RWPE2 (cell line): ENCODE measurements around the gene MITF.

Experiments
- ATAC-seq: fragments of 200-7000 bp; cut with Tn5 transposase; 3 replicates; pipeline ENCODE4 v1.9.1; 2021; ENCODE audit warnings: low read depth
- DNase-seq: peaks from one replicate; pipeline ENCODE4 v3.0.0-alpha.2; 2020; ENCODE audit warnings: low spot score
- H3K27ac ChIP-seq: fragments of 450-650 bp; 2 replicates; pipeline ENCODE4 v1.5.1; 2017; ENCODE audit warnings: mild to moderate bottlenecking; ENCODE audit not compliant: poor library complexity, severe bottlenecking
- H3K27me3 ChIP-seq: fragments of 250-450 bp; sonication (Bioruptor Pico); 2 replicates; pipeline ENCODE4 v1.5.1; 2021; ENCODE audit warnings: mild to moderate bottlenecking, moderate library complexity; ENCODE audit not compliant: insufficient read depth, poor library complexity, severe bottlenecking
- H3K36me3 ChIP-seq: fragments of 250-450 bp; sonication (Bioruptor Pico); 2 replicates; pipeline ENCODE4 v1.5.1; 2020; ENCODE audit warnings: low read depth, mild to moderate bottlenecking, moderate library complexity
- H3K4me1 ChIP-seq: fragments of 250-450 bp; sonication (Bioruptor Pico); 2 replicates; pipeline ENCODE4 v1.5.1; 2021; ENCODE audit warnings: mild to moderate bottlenecking, moderate library complexity; ENCODE audit not compliant: insufficient read depth, poor library complexity, severe bottlenecking
- H3K4me3 ChIP-seq: fragments of 250-450 bp; sonication (Bioruptor Pico); 2 replicates; pipeline ENCODE4 v1.5.1; 2021; ENCODE audit warnings: mild to moderate bottlenecking, moderate library complexity; ENCODE audit not compliant: severe bottlenecking
- H3K9me3 ChIP-seq: fragments of 250-450 bp; sonication (Bioruptor Pico); 2 replicates; pipeline ENCODE4 v1.5.1; 2021; ENCODE audit warnings: mild to moderate bottlenecking, moderate library complexity; ENCODE audit not compliant: severe bottlenecking
- TF ChIP-seq, protein P1 (sequence below): fragments of 450-650 bp; IDR thresholded peaks from one replicate; pipeline ENCODE4 v1.5.1; 2017; ENCODE audit warnings: mild to moderate bottlenecking, moderate library complexity; ENCODE audit not compliant: poor library complexity, severe bottlenecking

MITF gene

DNA sequence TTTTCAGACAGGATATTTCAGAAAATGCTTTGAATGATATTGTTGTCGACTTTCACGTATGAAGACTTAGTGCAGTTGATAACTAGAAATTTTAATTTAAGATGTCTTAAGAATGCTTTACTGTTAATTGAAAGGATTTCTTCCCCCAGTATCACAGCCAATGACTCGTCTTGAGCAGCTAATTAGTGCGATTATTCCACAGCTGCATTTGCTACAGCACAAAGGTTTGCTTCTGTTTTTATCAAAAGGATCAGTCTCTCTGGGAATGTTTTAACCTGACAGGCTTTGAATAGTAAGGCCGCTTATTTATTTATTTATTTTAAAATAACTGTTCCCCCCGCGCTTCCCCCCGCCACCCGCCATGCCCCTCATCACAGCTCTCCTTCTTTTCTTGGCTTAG lies 136.8 kb downstream of the MITF start:
- TF ChIP-seq, protein P1, sequence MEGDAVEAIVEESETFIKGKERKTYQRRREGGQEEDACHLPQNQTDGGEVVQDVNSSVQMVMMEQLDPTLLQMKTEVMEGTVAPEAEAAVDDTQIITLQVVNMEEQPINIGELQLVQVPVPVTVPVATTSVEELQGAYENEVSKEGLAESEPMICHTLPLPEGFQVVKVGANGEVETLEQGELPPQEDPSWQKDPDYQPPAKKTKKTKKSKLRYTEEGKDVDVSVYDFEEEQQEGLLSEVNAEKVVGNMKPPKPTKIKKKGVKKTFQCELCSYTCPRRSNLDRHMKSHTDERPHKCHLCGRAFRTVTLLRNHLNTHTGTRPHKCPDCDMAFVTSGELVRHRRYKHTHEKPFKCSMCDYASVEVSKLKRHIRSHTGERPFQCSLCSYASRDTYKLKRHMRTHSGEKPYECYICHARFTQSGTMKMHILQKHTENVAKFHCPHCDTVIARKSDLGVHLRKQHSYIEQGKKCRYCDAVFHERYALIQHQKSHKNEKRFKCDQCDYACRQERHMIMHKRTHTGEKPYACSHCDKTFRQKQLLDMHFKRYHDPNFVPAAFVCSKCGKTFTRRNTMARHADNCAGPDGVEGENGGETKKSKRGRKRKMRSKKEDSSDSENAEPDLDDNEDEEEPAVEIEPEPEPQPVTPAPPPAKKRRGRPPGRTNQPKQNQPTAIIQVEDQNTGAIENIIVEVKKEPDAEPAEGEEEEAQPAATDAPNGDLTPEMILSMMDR: no peak
- no peak for ATAC-seq

GRCh38 chr3:69878254-69878653 lies 139.0 kb downstream of the MITF start:
- TF ChIP-seq, protein P1: no peak
- Histone ChIP-seq H3K4me1 (no peaks in the 10 kb centered on the region), H3K9me3 (no peaks in the 10 kb centered on the region), H3K4me3 (no peak overlapping the region), H3K27ac (no peak overlapping the region), H3K27me3 (no peaks in the 10 kb centered on the region), H3K36me3 (no peaks in the 10 kb centered on the region)
- no peak for DNase-seq
- ATAC-seq: no peak

More for the DNA sequence above, 136.8 kb downstream of the MITF start:
- Histone ChIP-seq H3K9me3 (no peaks in the 10 kb centered on the region), H3K4me3 (no peak overlapping the region), H3K27ac (no peak overlapping the region), H3K36me3 (no peaks in the 10 kb centered on the region), H3K27me3 (no peaks in the 10 kb centered on the region), H3K4me1 (no peaks in the 10 kb centered on the region)
- DNase-seq: no peak

DNA sequence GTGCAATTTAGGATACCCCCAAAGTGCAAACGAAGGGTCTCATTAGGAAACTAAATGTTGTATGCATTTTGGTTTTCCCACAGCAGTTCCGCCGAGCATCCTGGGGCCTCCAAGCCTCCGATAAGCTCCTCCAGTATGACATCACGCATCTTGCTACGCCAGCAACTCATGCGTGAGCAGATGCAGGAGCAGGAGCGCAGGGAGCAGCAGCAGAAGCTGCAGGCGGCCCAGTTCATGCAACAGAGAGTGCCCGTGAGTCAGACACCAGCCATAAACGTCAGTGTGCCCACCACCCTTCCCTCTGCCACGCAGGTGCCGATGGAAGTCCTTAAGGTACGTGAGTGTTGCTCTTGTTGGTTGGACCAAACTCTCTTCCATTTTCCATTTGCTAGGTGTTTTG lies 139.8 kb downstream of the MITF start:
- H3K4me1 ChIP-seq: no peaks in the 10 kb centered on the region
- no peak overlapping the region for H3K4me3 ChIP-seq
- H3K9me3 ChIP-seq: no peaks in the 10 kb centered on the region
- TF ChIP-seq, protein P1: no peak
- DNase-seq (no peak), ATAC-seq (no peak)
- no peaks in the 10 kb centered on the region for H3K36me3 ChIP-seq
- no peaks in the 10 kb centered on the region for H3K27me3 ChIP-seq
- H3K27ac ChIP-seq: no peak overlapping the region

DNA sequence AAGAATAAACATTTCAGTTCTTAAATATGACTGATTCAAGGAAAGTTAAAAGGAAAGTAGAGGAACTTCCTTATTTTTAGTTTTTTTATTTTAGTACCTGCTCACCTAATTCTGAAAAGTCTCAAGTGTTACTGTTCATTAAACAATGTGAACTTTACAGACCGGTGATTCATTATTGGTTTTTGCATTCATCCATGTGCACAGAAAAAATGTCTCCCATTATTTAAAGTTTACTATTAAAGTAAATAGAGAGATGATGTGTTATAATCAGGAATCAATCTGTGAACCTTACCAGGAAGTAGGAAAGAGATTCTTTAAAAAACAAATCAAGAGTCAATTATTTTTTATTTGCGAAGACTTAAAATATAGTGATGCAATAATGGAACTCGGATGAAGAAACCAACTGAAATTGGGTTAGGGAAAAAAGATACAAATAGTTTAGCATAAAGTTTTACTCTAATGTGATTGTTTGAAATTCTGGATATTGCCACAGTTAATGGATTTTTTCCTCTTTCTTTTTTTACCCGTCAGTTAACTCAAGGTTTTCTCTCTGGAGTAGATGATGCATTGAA lies 140.9 kb downstream of the MITF start:
- ATAC-seq: no peak
- Histone ChIP-seq H3K9me3 (no peaks in the 10 kb centered on the region), H3K27ac (no peak overlapping the region), H3K27me3 (no peaks in the 10 kb centered on the region), H3K4me1 (no peaks in the 10 kb centered on the region), H3K36me3 (no peaks in the 10 kb centered on the region), H3K4me3 (no peak overlapping the region)
- TF ChIP-seq, protein P1: no peak
- DNase-seq: no peak

- Histone ChIP-seq H3K9me3 (no peaks in the 10 kb centered on the region), H3K27me3 (no peaks in the 10 kb centered on the region), H3K36me3 (no peaks in the 10 kb centered on the region), H3K27ac (no peak overlapping the region), H3K4me3 (no peak overlapping the region), H3K4me1 (no peaks in the 10 kb centered on the region)
- ATAC-seq (no peak), DNase-seq (no peak)
- TF ChIP-seq, protein P1: no peak
Observed at GRCh38 chr3:69881051-69881450, 141.8 kb downstream of the MITF start.
